GM12801 (cell line): Measurements from ENCODE around the gene ZNF143.

ENCODE experiments used
- TF ChIP-seq, protein P1 (sequence below): IDR thresholded peaks from one replicate; pipeline ENCODE4 v1.5.1; 2011; ENCODE audit warnings: control low read depth; ENCODE audit not compliant: insufficient read length; ENCODE audit errors: extremely low read depth

Gene ZNF143

DNA sequence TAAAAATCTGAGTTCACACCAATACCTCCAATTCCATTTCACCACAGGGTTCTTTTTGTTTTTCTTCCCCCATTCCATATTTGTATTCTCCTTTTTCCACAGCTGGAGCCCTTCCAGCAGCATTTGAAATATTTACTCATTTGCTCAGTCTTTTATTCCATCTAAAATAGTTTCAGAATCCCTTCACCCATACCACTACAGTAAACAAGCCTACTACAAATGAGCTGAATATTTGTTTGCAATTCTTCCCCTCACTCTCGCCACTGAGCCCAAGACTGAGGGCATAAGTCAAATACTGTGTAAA, 46.4 kb downstream of the ZNF143 start:
- TF ChIP-seq, protein P1, sequence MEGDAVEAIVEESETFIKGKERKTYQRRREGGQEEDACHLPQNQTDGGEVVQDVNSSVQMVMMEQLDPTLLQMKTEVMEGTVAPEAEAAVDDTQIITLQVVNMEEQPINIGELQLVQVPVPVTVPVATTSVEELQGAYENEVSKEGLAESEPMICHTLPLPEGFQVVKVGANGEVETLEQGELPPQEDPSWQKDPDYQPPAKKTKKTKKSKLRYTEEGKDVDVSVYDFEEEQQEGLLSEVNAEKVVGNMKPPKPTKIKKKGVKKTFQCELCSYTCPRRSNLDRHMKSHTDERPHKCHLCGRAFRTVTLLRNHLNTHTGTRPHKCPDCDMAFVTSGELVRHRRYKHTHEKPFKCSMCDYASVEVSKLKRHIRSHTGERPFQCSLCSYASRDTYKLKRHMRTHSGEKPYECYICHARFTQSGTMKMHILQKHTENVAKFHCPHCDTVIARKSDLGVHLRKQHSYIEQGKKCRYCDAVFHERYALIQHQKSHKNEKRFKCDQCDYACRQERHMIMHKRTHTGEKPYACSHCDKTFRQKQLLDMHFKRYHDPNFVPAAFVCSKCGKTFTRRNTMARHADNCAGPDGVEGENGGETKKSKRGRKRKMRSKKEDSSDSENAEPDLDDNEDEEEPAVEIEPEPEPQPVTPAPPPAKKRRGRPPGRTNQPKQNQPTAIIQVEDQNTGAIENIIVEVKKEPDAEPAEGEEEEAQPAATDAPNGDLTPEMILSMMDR, result no peak

DNA sequence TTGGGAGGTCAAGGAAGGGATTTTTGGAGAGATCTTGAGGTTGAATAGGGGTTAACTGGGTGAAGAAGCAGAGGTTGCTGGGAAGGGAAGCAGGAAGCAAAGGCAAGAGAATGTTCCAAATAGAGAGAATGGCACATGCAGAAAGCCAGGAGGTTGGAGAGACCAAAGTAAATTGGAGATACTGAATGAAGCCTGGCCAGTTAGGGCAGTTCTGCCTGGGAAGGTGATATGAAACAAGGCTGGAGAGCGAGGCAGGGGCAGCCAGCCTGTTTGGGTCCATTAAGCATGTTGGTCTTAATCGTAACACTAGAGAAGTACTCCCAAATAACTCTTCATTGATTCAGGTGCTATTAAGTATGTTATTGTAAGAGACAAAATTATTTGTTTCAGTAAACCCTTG, 48.2 kb downstream of the ZNF143 start:
- TF ChIP-seq, protein P1, result no peak

DNA sequence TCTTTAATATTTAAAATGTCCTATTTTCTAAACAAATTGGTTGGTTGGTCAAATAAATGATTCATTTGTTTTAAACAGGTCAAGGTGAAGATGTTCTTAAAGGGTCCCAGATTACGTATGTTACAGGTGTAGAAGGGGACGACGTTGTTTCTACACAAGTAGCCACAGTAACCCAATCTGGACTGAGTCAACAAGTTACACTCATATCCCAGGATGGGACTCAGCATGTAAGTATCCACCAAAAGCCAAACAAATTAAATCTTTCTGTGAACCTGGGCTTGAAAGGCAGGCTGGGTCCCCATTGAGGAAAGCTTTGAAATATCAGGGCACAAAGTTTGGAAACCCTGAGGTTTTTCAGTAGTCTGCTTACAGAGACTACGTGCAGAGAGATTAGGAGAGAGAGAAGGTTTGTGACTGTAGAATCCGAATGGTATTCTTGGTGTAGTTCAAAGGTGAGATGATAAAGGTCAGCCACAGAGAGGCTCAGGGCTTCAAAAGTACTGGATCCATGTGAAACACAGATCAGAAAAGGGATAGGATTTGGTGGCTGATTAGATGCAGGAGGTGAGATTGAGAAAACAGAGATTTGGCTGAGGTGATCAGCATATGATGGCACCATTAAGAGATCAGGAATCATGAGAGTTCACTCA, 51.7 kb downstream of the ZNF143 start:
- TF ChIP-seq, protein P1, result no peak

DNA sequence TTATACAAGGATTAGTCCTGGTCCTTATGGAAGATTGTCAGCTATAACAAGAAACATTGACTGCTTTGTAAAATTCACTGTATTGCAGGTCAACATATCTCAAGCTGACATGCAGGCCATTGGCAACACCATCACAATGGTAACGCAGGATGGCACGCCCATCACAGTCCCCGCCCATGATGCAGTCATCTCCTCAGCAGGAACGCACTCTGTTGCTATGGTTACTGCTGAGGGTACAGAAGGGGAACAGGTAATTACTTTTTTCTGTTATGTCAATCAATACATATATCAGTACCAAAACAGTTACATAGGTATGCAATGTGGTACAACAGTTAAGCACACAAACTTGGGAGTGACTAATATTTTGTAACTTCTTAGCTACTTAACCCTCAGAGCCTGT, 55.3 kb downstream of the ZNF143 start:
- TF ChIP-seq, protein P1, result no peak

DNA sequence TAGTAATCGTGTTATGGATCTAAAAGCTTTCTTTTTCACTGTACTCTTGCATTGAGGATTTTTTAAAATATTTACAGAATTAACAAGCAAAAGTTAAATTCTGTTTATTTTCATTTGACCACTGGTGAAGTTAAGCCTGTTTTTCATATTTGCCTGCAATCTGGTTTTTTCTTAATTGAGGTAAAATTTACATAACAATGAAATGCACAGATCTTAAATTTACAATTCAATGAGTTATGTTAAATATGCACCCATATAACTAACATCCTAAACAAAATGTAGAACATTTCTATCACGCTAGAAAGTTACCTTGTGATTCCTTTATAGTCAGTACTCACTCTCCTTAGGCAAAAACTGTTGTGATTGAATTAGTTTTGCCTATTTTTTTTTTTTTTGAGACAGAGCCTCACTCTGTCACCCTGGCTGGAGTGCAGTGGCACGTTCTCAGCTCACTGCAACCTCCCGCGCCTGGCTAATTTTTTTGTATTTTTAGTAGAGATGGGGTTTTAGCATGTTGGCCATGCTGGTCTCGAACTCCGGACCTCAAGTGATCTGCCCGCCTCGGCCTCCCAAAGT, 58.1 kb downstream of the ZNF143 start:
- TF ChIP-seq, protein P1, result no peak

DNA sequence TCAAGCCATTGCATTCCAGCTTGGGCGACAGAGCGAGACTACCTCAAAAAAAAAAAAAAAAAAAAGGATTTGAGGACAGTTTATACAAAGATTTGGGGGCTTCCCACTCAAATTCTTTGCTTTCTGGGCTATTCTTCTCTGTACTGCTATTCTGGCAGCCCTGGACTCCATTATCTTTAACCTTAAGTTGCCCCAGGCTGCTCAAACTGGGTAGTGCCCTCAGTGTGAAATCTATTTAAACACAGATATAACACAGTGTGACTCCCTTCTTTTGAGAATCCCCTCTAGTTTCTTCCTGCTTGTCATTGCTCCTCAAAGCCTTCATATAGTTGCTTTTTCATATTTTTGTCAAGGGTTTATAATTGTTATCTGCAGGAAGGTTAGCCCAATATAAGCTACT, 63.2 kb downstream of the ZNF143 start:
- TF ChIP-seq, protein P1, result no peak

DNA sequence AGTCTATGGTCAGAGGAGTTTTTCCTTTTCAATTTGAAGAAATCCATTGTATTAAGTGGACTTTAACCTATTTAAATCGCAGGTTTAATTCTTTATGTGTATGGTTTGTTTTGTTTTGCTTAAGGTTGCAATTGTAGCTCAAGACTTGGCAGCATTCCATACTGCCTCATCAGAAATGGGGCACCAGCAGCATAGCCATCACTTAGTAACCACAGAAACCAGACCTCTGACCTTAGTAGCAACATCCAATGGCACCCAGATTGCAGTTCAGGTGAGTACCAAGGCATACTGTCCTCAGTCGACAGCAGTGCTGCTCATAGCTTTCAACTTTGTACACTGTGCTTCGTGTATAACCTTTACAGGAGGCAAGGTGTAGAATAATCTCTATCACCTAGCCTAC, 64.3 kb downstream of the ZNF143 start:
- TF ChIP-seq, protein P1, result no peak
